ENCODE measurements around the gene HLA-DPB1.
"Not testable (repeated sequence)": the region's sequence is repeated elsewhere in the genome, so short reads cannot be mapped to it uniquely, and the experiment has no call there.

Gene HLA-DPB1

GRCh38 chr6:33052627-33053026 lies 23.2 kb upstream of the HLA-DPB1 start:
- Histone ChIP-seq H3K36me3 (ENCODE audit: control insufficient read depth, insufficient read depth, low read length) (no peaks in the 10 kb centered on the region), H3K9me3 (ENCODE audit: control insufficient read depth, low read length) (no peaks in the 10 kb centered on the region), H3K4me1 (ENCODE audit: control insufficient read depth, insufficient read depth, low read length, poor library complexity, severe bottlenecking) (no peaks in the 10 kb centered on the region), H3K4me3 (ENCODE audit: extremely low read depth, insufficient read depth, low read length, poor library complexity, severe bottlenecking) (no peak overlapping the region), H3K27ac (ENCODE audit: low read depth, low read length, severe bottlenecking) (no peak overlapping the region)

- WGBS, 2 experiments (ENCODE audit: insufficient coverage in 2 of 2): 0% methylated on average over 1 to 2 of the region's 4 CpGs
- Histone ChIP-seq H3K36me3 (ENCODE audit: control insufficient read depth, insufficient read depth, low read length) (no peaks in the 10 kb centered on the region), H3K27ac (ENCODE audit: low read depth, low read length, severe bottlenecking) (no peak overlapping the region), H3K9me3 (ENCODE audit: control insufficient read depth, low read length) (no peaks in the 10 kb centered on the region), H3K4me3 (ENCODE audit: extremely low read depth, insufficient read depth, low read length, poor library complexity, severe bottlenecking) (no peak overlapping the region), H3K4me1 (ENCODE audit: control insufficient read depth, insufficient read depth, low read length, poor library complexity, severe bottlenecking) (no peaks in the 10 kb centered on the region)
These were observed 22.6 kb upstream of the HLA-DPB1 start for GRCh38 chr6:33053230-33053629.

GRCh38 chr6:33057222-33058150 lies 18.3 kb upstream of the HLA-DPB1 start:
- 85% methylated on average over 2 of the region's 6 CpGs for WGBS, 2 experiments (ENCODE audit: insufficient coverage in 2 of 2)
- H3K4me3 ChIP-seq (ENCODE audit: extremely low read depth, insufficient read depth, low read length, poor library complexity, severe bottlenecking): no peak overlapping the region
- no peaks in the 10 kb centered on the region for H3K9me3 ChIP-seq (ENCODE audit: control insufficient read depth, low read length)
- H3K27ac ChIP-seq (ENCODE audit: low read depth, low read length, severe bottlenecking): no peak overlapping the region
- H3K36me3 ChIP-seq (ENCODE audit: control insufficient read depth, insufficient read depth, low read length): no peaks in the 10 kb centered on the region
- no peaks in the 10 kb centered on the region for H3K4me1 ChIP-seq (ENCODE audit: control insufficient read depth, insufficient read depth, low read length, poor library complexity, severe bottlenecking)

- 100% methylated on average over 1 of the region's 2 CpGs; no CpG with 5 or more reads in 1 of the 2 experiments for WGBS, 2 experiments (ENCODE audit: insufficient coverage in 2 of 2)
- no peak overlapping the region for H3K4me3 ChIP-seq (ENCODE audit: extremely low read depth, insufficient read depth, low read length, poor library complexity, severe bottlenecking)
- no peaks in the 10 kb centered on the region for H3K36me3 ChIP-seq (ENCODE audit: control insufficient read depth, insufficient read depth, low read length)
- no peak overlapping the region for H3K27ac ChIP-seq (ENCODE audit: low read depth, low read length, severe bottlenecking)
- no peaks in the 10 kb centered on the region for H3K4me1 ChIP-seq (ENCODE audit: control insufficient read depth, insufficient read depth, low read length, poor library complexity, severe bottlenecking)
- H3K9me3 ChIP-seq (ENCODE audit: control insufficient read depth, low read length): no peaks in the 10 kb centered on the region
These were observed 13.8 kb upstream of the HLA-DPB1 start for GRCh38 chr6:33061987-33062386.

- 88 to 100% methylated on average over 1 of the region's 5 CpGs for WGBS, 2 experiments (ENCODE audit: insufficient coverage in 2 of 2)
These were observed 12.4 kb upstream of the HLA-DPB1 start for GRCh38 chr6:33063435-33063834.

GRCh38 chr6:33064723-33065122 lies 11.1 kb upstream of the HLA-DPB1 start:
- no peak overlapping the region for H3K27ac ChIP-seq (ENCODE audit: low read depth, low read length, severe bottlenecking)
- H3K4me1 ChIP-seq (ENCODE audit: control insufficient read depth, insufficient read depth, low read length, poor library complexity, severe bottlenecking): no peaks in the 10 kb centered on the region
- H3K36me3 ChIP-seq (ENCODE audit: control insufficient read depth, insufficient read depth, low read length): no peaks in the 10 kb centered on the region
- H3K9me3 ChIP-seq (ENCODE audit: control insufficient read depth, low read length): no peaks in the 10 kb centered on the region
- WGBS, 2 experiments (ENCODE audit: insufficient coverage in 2 of 2): 85 to 92% methylated on average over 3 of the region's 4 CpGs
- H3K4me3 ChIP-seq (ENCODE audit: extremely low read depth, insufficient read depth, low read length, poor library complexity, severe bottlenecking): no peak overlapping the region

More at GRCh38 chr6:33063435-33063834, 12.4 kb upstream of the HLA-DPB1 start:
- not testable (repeated sequence) for H3K9me3 ChIP-seq (ENCODE audit: control insufficient read depth, low read length); H3K4me3 ChIP-seq (ENCODE audit: extremely low read depth, insufficient read depth, low read length, poor library complexity, severe bottlenecking); H3K27ac ChIP-seq (ENCODE audit: low read depth, low read length, severe bottlenecking); H3K36me3 ChIP-seq (ENCODE audit: control insufficient read depth, insufficient read depth, low read length); H3K4me1 ChIP-seq (ENCODE audit: control insufficient read depth, insufficient read depth, low read length, poor library complexity, severe bottlenecking)

GRCh38 chr6:33065312-33065711 lies 10.5 kb upstream of the HLA-DPB1 start:
- Histone ChIP-seq H3K36me3 (ENCODE audit: control insufficient read depth, insufficient read depth, low read length) (no peaks in the 10 kb centered on the region), H3K27ac (ENCODE audit: low read depth, low read length, severe bottlenecking) (no peak overlapping the region), H3K4me1 (ENCODE audit: control insufficient read depth, insufficient read depth, low read length, poor library complexity, severe bottlenecking) (no peaks in the 10 kb centered on the region), H3K9me3 (ENCODE audit: control insufficient read depth, low read length) (no peaks in the 10 kb centered on the region), H3K4me3 (ENCODE audit: extremely low read depth, insufficient read depth, low read length, poor library complexity, severe bottlenecking) (no peak overlapping the region)
- 83 to 96% methylated on average over 3 of the region's 4 CpGs for WGBS, 2 experiments (ENCODE audit: insufficient coverage in 2 of 2)

GRCh38 chr6:33066917-33067521 lies 8.8 kb upstream of the HLA-DPB1 start:
- Histone ChIP-seq H3K27ac (ENCODE audit: low read depth, low read length, severe bottlenecking) (no peak overlapping the region), H3K4me3 (ENCODE audit: extremely low read depth, insufficient read depth, low read length, poor library complexity, severe bottlenecking) (no peak overlapping the region), H3K4me1 (ENCODE audit: control insufficient read depth, insufficient read depth, low read length, poor library complexity, severe bottlenecking) (no peaks in the 10 kb centered on the region), H3K36me3 (ENCODE audit: control insufficient read depth, insufficient read depth, low read length) (no peaks in the 10 kb centered on the region), H3K9me3 (ENCODE audit: control insufficient read depth, low read length) (no peaks in the 10 kb centered on the region)
- WGBS, 2 experiments (ENCODE audit: insufficient coverage in 2 of 2): 95 to 100% methylated on average over 1 to 2 of the region's 3 CpGs

GRCh38 chr6:33069021-33069738 lies 6.6 kb upstream of the HLA-DPB1 start:
- Histone ChIP-seq H3K27ac (ENCODE audit: low read depth, low read length, severe bottlenecking) (no peak overlapping the region), H3K36me3 (ENCODE audit: control insufficient read depth, insufficient read depth, low read length) (no peaks in the 10 kb centered on the region), H3K4me3 (ENCODE audit: extremely low read depth, insufficient read depth, low read length, poor library complexity, severe bottlenecking) (no peak overlapping the region), H3K9me3 (ENCODE audit: control insufficient read depth, low read length) (no peaks in the 10 kb centered on the region), H3K4me1 (ENCODE audit: control insufficient read depth, insufficient read depth, low read length, poor library complexity, severe bottlenecking) (no peaks in the 10 kb centered on the region)
- 88 to 89% methylated on average over 9 of the region's 10 CpGs for WGBS, 2 experiments (ENCODE audit: insufficient coverage in 2 of 2)

- H3K9me3 ChIP-seq (ENCODE audit: control insufficient read depth, low read length): no peaks in the 10 kb centered on the region
- H3K36me3 ChIP-seq (ENCODE audit: control insufficient read depth, insufficient read depth, low read length): no peaks in the 10 kb centered on the region
- WGBS, 2 experiments (ENCODE audit: insufficient coverage in 2 of 2): 80% methylated on average over 1 of the region's 2 CpGs; no CpG with 5 or more reads in 1 of the 2 experiments
- H3K27ac ChIP-seq (ENCODE audit: low read depth, low read length, severe bottlenecking): no peak overlapping the region
- no peaks in the 10 kb centered on the region for H3K4me1 ChIP-seq (ENCODE audit: control insufficient read depth, insufficient read depth, low read length, poor library complexity, severe bottlenecking)
- no peak overlapping the region for H3K4me3 ChIP-seq (ENCODE audit: extremely low read depth, insufficient read depth, low read length, poor library complexity, severe bottlenecking)
These were observed 4.9 kb upstream of the HLA-DPB1 start for GRCh38 chr6:33070909-33071308.

All from mesodermal cell (in vitro differentiated cells).